ENCODE measurements around the gene USP25. TPM values are rescaled to one million over a fixed set of nuclear protein-coding genes. Genes with fewer than 3 reads are reported as not detected.

Gene USP25
- polyA plus RNA-seq, 1 experiment, result 35.3 TPM

- no peak for TF ChIP-seq CTCF (IDR thresholded peaks at IDR 0.05; ENCODE audit: low read depth, low read length)
- no peak for DNase-seq (ENCODE audit: low read depth, low spot score)
- no peak overlapping the region for H3K27ac ChIP-seq (ENCODE audit: low read depth, low read length)
- no peak overlapping the region for H3K4me3 ChIP-seq (ENCODE audit: low read depth, low read length)
- no peaks in the 10 kb centered on the region for H3K9me3 ChIP-seq (ENCODE audit: control insufficient read depth, insufficient read depth, low read length)
- CTCF ChIA-PET, result no interaction called here
- H3K27me3 ChIP-seq (ENCODE audit: control insufficient read depth, insufficient read depth, low read length), result no peaks in the 10 kb centered on the region
- POLR2A ChIA-PET, result no interaction called here
These were observed 110.6 kb downstream of the USP25 start for GRCh38 chr21:15840406-15840805.

DNA sequence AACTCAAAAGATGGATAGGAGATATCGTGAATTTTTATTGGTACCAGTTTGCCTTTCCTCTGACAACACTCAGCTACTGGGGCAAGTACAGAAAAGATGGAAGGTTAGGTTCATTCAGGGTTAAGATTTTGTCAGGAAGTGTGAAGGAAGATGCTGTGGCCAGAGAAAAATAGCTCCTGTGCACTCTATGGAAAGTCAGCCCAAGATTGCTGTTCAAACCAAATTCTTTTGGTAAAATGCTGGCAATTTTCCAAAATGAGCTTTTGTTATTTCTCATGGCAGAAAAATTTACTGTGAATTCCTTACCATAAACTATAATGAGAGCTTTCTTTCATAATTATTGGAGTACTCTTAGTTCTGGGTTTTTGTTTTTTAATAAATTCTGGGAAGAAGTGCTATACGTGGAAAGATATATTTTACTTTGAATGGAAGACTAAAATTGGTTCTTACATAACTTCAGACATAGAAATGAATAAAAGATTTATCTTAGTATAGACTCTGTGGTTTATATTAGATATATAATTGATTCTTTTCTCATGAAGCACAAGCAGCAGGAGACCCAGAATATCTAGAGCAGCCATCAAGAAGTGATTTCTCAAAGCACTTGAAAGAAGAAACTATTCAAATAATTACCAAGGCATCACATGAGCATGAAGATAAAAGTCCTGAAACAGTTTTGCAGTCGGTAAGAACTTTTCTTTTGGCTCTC is 112.2 kb downstream of the USP25 start:
- no peak overlapping the region for H3K27ac ChIP-seq (ENCODE audit: low read depth, low read length)
- no peaks in the 10 kb centered on the region for H3K9me3 ChIP-seq (ENCODE audit: control insufficient read depth, insufficient read depth, low read length)
- ChIA-PET POLR2A (no interaction called here), CTCF (interaction anchor here (0.5 to 1.2 kb wide), 3 partner anchors 10 to 18 kb away, joined by 3 read pairs; no protein-coding TSS in a partner anchor)
- no peaks in the 10 kb centered on the region for H3K27me3 ChIP-seq (ENCODE audit: control insufficient read depth, insufficient read depth, low read length)
- H3K4me3 ChIP-seq (ENCODE audit: low read depth, low read length), result no peak overlapping the region
- no peak for TF ChIP-seq CTCF (IDR thresholded peaks at IDR 0.05; ENCODE audit: low read depth, low read length)
- peak; percentile 34 for DNase-seq (ENCODE audit: low read depth, low spot score)

DNA sequence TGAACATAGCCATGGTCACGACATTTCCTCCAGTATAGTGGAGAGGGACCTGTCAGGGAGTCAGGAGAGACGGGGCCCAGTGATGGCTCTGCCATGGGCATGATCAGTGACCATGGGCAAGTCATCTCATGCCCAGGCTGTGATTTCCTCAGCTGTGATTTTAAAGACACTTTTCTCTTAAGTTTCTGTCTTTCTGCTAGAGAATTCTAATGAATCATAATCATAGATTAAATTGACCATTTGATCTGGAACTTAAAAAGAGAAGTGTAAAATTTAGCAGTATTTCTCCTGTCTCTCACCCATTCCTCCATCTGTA is 112.7 kb downstream of the USP25 start:
- ChIA-PET CTCF (interaction anchor here (0.5 to 1.2 kb wide), 2 partner anchors 16 to 18 kb away, joined by 3 read pairs; no protein-coding TSS in a partner anchor), POLR2A (no interaction called here)
- no peak for TF ChIP-seq CTCF (IDR thresholded peaks at IDR 0.05; ENCODE audit: low read depth, low read length)
- Histone ChIP-seq H3K4me3 (ENCODE audit: low read depth, low read length) (no peak overlapping the region), H3K27ac (ENCODE audit: low read depth, low read length) (no peak overlapping the region), H3K9me3 (ENCODE audit: control insufficient read depth, insufficient read depth, low read length) (no peaks in the 10 kb centered on the region), H3K27me3 (ENCODE audit: control insufficient read depth, insufficient read depth, low read length) (no peaks in the 10 kb centered on the region)
- DNase-seq (ENCODE audit: low read depth, low spot score), result no peak

DNA sequence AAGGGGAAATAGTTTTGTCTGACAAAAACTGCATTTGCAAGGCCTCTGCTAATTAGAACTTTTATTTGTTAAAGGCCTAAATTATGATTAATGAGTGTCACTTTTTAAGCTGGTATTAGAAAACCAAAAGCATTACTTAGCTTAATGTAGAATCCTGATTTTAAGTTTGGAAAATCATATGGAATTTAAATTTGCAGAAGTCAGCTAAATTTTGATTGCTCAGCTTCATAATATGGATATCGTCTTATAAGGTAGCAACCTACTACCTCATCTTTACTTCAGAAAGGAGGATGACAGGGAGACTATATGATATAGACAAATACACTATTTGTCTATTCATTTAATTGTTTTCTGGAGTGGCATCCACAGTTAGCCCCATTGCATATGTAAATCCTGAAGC is 114.0 kb downstream of the USP25 start:
- POLR2A ChIA-PET, result no interaction called here
- no peak for TF ChIP-seq CTCF (IDR thresholded peaks at IDR 0.05; ENCODE audit: low read depth, low read length)
- Histone ChIP-seq H3K27me3 (ENCODE audit: control insufficient read depth, insufficient read depth, low read length) (no peaks in the 10 kb centered on the region), H3K27ac (ENCODE audit: low read depth, low read length) (no peak overlapping the region), H3K9me3 (ENCODE audit: control insufficient read depth, insufficient read depth, low read length) (no peaks in the 10 kb centered on the region), H3K4me3 (ENCODE audit: low read depth, low read length) (no peak overlapping the region)
- no peak for DNase-seq (ENCODE audit: low read depth, low spot score)
- CTCF ChIA-PET, result no interaction called here

DNA sequence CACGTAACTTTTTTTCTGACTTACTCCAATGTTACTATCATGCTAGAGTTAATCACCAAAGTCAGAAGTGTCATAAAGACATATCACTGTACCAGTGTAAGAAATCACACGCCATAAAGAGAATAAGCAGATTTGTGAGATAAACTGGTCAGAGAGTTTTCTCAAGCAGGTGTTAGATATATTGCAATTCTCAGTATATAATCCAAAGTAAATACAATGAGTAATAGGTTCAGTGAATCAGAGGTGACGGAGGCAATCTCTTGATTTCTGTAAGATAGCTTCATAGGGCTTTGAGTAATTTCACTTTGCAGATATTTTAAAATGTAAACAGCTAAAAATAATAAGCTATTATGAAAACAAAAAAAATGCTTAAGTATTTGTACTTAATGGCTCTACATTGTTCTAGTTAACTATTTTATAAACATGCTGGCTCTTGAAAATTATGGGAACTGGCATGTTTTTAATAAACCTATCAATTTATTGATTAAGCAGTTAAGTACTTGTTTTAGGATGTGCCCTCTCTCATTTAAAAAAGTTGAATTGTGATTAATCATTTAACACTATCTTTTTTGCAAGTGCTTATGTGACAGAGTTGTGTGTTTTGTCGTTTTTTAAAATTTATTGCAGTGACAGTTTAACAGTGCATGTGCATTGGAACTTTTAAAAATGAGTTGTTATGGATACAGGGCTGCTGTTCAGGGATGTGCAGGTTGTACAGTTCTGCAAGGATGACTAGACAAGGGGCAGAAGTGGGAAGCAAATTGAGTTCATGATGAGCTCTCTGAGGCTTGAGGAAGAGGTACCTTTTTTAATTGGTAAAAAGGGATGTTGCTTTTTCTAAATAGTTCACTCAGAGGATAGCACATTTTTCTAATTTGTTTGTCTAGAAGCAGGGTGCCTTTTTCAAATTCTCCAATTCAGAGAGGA is 119.1 kb downstream of the USP25 start:
- ChIA-PET CTCF (no interaction called here), POLR2A (interaction anchor here (0.6 kb wide), 1 partner anchor 23 kb away, joined by 5 read pairs; no protein-coding TSS in a partner anchor)

More for the DNA sequence above, 119.1 kb downstream of the USP25 start:
- no peaks in the 10 kb centered on the region for H3K9me3 ChIP-seq (ENCODE audit: control insufficient read depth, insufficient read depth, low read length)
- no peak overlapping the region for H3K27ac ChIP-seq (ENCODE audit: low read depth, low read length)
- no peaks in the 10 kb centered on the region for H3K27me3 ChIP-seq (ENCODE audit: control insufficient read depth, insufficient read depth, low read length)
- TF ChIP-seq CTCF (IDR thresholded peaks at IDR 0.05; ENCODE audit: low read depth, low read length), result no peak
- no peak for DNase-seq (ENCODE audit: low read depth, low spot score)
- H3K4me3 ChIP-seq (ENCODE audit: low read depth, low read length), result no peak overlapping the region

Measured in AG04450 (cell line).